Articular chondrocyte of knee joint (primary cell): Measurements from ENCODE around the gene CHIC1. TPM values are rescaled to one million over a fixed set of nuclear protein-coding genes. Genes with fewer than 3 reads are reported as not detected.

Experiments
- total RNA-seq: library from RNA; depleted of rRNA; stranded (reverse); fragments of >200 nt; gene quantifications from 2 replicates; pipeline ENCODE4 v1.2.3, GENCODE V29; 2012

CHIC1 gene
- 15.9 and 21.2 TPM in 2 replicates for total RNA-seq

GRCh38 chrX:73562984-73563737 is at the start of gene CHIC1:
Gene CHIC1, plus strand, starts transcription at chrX:73563197. Its CDS starts 88 bp downstream, at chrX:73563285.

Other genes with a start within 250 kb of the CHIC1 start
- not detected in 2 replicates for gene CDX4, start 116.1 kb upstream of the CHIC1 start, total RNA-seq